GM18858 (cell line): ENCODE data around the gene PALS1.
"Not testable (repeated sequence)": the region's sequence is repeated elsewhere in the genome, so short reads cannot be mapped to it uniquely, and the experiment has no call there.

Source experiments
- ATAC-seq: cut with Tn5 transposase; IDR thresholded peaks from one replicate; pipeline ENCODE4 v1.9.1; 2021; ENCODE audit not compliant: unreplicated experiment

PALS1 gene

GRCh38 chr14:67253076-67253635 is 11.9 kb downstream of the PALS1 start:
- no peak for ATAC-seq

GRCh38 chr14:67257906-67258305 is 16.7 kb downstream of the PALS1 start:
- no peak for ATAC-seq

- ATAC-seq = no peak
Measured at GRCh38 chr14:67260965-67261364, 19.7 kb downstream of the PALS1 start.

- ATAC-seq = no peak
Measured at GRCh38 chr14:67263499-67264149, 22.4 kb downstream of the PALS1 start.

DNA sequence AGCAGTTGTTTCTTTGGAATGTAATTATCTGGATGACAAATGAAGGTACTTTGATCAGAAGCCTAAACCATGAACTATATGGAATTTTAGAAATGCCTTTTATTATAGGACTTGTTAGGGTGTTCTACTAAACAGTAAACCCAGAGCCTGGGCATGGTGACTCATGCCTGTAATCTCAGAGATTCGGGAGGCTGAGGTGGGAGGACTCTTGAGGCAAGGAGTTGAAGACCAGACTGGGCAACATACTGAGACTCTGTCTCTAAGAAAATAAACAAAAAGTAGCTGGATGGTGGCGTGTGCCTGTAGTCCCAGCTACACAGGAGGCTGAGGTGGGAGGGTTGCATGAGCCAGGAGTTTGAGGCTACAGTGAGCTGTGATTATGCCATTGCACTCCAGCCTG is 23.9 kb downstream of the PALS1 start:
- ATAC-seq = no peak

DNA sequence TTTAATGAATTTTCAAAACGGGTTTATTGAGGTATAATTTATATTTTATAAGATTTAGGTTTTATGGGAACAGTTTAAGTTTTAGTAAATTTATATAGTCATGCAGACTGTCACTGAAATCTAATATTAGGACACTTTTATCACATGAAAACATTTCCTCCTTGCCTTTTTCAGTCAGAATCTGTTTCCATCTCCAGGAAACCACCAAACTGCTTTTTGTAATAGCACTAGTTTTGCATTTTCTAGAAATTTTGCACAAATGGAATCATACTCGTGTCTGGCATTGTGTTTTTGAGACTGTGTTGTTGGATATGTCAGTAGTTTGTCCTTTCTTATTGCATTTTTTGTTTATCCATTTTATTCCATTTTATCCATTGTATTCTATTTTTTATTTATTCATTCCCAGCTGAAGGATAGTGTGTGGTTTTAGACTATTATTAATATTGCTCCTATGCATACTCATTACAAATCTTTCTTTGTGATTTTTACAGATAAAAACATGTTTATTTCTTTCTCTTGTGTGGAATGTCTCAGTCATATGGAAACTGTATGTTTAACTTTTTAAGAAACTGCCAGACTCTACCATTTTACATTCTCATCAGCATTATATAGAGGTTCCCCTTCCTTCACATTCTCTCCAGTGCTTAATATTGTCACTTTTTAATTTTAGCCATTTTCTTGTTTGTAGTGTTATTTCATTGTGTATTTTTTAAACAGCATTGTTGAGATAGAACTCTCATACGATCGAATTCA is 26.5 kb downstream of the PALS1 start:
- ATAC-seq = no peak

DNA sequence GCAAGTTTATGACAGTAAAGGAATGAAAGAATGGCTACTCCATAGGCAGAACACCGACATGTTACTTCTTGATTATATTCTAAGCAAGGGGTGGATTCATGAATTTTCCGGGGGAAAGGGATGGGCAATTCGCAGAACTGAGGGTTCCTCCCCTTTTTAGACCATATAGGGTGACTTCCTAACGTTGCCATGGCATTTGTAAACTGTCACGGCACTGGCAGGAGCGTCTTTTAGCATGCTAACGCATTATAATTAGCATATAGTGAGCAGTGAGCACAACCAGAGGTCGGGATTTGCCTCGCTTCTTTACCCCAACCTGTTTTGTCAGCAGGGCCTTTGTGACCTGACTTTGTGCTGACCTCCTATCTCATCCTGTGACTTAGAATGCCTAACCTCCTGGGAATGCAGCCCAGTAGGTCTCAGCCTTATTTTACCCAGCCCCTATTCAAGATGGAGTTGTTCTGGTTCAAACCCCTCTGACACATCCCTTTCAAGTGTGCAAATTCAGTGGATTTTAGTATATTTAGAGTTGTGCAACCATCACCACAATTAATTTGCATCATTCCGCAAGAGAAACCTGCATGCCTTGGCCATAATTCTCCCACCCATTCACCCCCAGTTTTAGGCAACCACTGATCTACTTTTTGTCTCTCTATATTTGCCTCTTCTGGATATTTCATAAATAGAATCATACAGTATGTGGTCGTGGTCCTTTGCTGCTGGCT is 27.4 kb downstream of the PALS1 start:
- no peak for ATAC-seq

DNA sequence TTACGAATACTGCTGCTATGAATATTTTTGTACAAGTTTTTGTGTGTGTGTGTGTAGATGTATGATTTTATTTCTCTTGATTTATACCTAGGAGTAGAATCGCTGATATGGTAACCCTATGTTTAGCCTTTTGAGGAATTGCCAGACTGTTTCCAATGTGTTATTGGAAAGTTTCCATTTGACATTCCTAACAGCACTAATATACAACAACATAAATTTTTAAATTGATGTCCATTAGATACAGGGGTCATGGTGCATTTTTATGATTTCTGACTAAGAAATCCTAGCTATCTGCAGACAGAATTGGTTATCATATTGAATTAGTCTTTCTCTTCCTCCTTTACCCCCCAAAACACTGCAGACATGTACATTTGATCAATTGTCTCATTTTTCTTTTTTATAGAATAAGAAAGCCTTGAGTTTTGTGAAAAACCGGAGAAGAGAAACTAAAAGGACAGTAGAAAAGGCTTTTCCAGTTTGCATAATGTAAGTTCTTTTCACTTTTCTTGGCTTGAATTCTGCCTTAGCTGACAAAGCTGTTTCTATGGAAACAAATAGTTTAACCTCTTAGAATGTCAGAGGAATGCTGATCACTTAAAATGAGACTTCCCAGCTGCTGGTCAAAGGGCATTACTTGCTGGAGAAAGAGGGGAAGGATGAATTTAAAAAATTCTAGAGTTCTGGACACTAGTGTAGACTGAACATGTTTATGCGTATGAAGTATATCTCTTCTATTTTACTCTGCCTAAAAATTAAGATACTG is 28.2 kb downstream of the PALS1 start:
- no peak for ATAC-seq

GRCh38 chr14:67270145-67270753 is 29.0 kb downstream of the PALS1 start:
- no peak for ATAC-seq

DNA sequence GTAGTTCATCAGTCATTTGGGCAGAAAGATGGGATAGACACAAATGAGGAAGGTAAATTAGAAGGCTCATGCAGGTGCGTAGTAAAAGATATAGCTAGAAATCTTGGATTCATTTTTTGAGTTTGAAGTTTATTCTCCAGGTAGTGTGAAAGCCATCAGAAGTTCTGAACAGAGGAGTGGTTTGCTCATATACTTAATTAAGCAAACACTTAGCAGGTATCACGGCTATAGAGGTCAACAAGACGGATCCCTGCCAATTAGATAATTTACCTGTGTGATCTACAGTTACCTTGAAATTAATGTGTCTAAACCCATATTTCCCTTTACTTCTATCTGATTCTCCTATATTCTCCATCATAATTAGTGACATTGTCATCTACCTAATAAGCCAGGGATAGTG is 29.7 kb downstream of the PALS1 start:
- no peak for ATAC-seq

DNA sequence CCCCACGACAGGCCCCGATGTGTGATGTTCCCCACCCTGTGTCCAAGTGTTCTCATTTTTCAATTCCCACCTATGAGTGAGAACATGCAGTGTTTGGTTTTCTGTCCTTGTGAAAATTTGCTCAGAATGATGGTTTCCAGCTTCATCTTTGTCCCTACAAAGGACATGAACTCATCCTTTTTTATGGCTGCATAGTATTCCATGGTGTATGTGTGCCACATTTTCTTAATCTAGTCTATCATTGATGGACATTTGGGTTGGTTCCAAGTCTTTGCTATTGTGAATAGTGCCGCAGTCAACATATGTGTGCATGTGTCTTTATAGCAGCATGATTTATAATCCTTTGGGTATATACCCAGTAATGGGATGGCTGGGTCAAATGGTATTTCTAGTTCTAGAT is 32.0 kb downstream of the PALS1 start:
- ATAC-seq = not testable (repeated sequence)

GRCh38 chr14:67276131-67276530 is 34.9 kb downstream of the PALS1 start:
- no peak for ATAC-seq

DNA sequence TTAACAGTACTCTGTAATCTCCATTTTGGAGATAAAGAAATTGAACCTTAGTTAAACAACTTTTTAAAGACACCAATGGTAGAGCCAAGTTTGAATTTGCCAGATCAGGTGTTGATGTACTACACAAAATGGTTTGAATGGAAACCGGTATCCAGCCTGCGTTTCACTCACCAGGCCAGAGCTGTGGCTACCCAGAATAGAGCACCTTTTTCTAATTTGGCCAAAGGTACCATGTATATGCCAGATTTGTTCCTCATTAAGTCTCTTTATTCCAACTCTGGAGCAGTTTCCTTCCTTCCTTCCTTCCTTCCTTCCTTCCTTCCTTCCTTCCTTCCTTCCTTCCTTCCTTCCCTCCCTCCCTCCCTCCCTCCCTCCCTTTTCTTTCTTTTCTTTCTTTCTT is 39.3 kb downstream of the PALS1 start:
- no peak for ATAC-seq

- no peak for ATAC-seq
Measured at GRCh38 chr14:67285876-67286452, 44.7 kb downstream of the PALS1 start.
